ENCODE measurements around the gene RANBP3L.
"Not testable (repeated sequence)": the region's sequence is repeated elsewhere in the genome, so short reads cannot be mapped to it uniquely, and the experiment has no call there.

Gene RANBP3L

GRCh38 chr5:36301858-36302603 is at the start of gene RANBP3L:
TSS of gene RANBP3L (minus strand) at chr5:36301902. CDS start at chr5:36301416, 486 bp downstream.
- DNase-seq (ENCODE audit: low read depth in 3 of 3, low spot score in 1 of 3): no peak

- DNase-seq (ENCODE audit: low read depth in 3 of 3, low spot score in 1 of 3): no peak
Observed at GRCh38 chr5:36346896-36347690, 45.4 kb upstream of the RANBP3L start.

DNA sequence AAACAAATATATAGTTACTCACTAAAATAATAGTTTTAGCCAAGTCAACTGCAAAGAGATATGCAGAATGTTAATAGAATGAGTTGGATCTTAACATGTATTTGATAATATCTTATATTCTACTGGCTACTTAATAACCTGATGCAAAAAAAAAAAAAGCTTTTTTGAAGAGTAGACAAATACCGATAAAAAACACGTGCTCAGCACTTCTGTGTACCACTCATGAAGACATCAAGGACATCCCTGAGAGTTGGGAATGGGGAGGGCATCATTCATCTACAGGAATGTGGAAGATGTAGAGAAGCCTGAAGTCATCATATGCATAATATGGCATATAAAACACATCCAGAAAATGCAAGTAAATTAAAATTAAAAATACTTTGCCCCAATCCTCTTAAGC is 43.2 kb upstream of the RANBP3L start:
- no peak for DNase-seq (ENCODE audit: low read depth in 3 of 3, low spot score in 1 of 3)

DNA sequence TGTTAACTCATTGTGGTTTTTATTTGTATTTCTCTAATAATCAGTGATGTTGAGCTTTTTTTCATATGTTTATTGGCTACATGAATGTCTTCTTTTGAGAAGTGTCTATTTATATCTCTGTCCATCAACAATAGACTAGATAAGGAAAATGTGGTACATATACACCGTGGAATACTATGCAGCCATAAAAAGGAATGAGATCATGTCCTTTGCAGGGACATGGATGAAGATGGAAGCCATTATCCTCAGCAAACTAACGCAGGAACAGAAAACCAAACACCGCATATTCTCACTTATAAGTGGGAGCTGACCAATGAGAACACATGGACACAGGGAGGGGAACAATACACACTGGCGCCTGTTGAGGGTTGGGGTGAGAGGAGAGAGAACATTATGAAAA is 40.0 kb upstream of the RANBP3L start:
- not testable (repeated sequence) for DNase-seq (ENCODE audit: low read depth in 3 of 3, low spot score in 1 of 3)

GRCh38 chr5:36337597-36337996 is 35.9 kb upstream of the RANBP3L start:
- no peak for DNase-seq (ENCODE audit: low read depth in 3 of 3, low spot score in 1 of 3)

GRCh38 chr5:36334315-36334714 is 32.6 kb upstream of the RANBP3L start:
- no peak for DNase-seq (ENCODE audit: low read depth in 3 of 3, low spot score in 1 of 3)

DNA sequence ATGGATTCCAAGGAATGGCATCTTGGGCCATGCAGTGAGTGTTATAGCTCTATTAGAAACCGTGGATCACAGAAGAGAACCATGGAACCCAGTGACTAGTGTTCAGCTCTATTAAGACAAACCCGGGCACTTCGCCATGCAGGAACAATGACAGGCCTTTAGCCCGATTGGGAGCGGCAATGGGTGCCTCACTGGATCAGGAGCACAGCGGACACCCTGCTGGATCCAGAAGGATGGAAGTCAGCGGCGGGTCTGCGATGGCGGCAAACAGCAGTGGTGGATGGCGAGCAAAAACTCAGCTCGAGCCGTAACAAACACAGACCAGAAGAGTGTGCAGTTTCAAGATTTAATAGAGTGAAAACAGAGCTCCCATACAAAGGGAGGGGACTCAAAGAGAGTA is 31.0 kb upstream of the RANBP3L start:
- DNase-seq (ENCODE audit: low read depth in 3 of 3, low spot score in 1 of 3): not testable (repeated sequence)

- DNase-seq (ENCODE audit: low read depth in 3 of 3, low spot score in 1 of 3): no peak
Observed at GRCh38 chr5:36325196-36325595, 23.5 kb upstream of the RANBP3L start.

- no peak for DNase-seq (ENCODE audit: low read depth in 3 of 3, low spot score in 1 of 3)
Observed at GRCh38 chr5:36323926-36324781, 22.5 kb upstream of the RANBP3L start.

DNA sequence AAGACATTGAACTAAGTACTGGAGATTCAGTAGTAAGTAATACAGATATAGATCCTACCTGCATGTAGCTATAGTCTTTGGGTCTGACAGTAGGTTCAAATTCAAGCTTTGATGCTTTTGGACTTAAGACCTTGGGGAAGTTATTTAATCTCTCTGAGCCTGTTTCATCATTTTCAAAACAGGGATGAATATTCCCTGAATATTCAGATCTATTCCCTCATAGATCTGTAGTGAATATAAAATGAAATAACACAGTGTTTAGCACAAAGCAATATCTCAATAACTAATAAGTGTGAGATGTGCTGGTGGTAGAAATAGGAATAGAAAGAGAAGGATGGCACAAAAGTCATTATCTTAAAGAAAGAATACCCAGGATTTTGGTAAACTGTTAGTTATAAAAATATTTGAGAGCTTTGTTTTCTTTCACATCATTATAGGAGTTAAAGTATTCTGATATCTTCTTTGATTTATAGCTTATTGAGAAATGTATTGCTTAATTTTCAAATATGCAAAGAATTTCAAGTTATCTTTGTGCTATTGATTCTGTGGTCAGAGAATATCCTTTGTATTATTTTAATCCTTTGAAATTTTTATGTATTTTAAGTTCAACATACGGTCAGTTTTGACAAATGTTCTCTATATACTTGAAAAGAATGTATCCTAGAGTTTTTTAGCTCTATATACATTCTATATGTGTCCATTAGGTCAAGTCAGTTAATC is 11.4 kb upstream of the RANBP3L start:
- DNase-seq (ENCODE audit: low read depth in 3 of 3, low spot score in 1 of 3): no peak

DNA sequence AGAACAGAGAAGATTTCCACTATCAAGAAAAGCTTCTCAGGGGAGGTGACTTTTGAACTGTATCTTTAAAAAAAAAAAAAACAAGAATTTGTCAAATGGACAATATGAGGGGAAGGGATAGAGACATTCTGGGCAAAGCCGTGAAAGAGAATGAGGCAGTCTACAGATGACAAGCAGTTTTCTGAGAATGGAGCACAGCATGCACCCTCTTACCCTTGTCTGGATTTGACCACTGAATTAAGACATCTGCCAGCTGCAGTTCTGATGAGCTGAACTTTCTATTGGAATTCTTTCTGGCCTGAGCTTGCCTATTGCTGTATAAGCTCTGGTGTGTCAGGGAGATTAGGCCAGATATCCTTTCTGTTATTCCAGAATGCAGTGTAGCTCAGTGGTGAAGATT is 10.3 kb upstream of the RANBP3L start:
- no peak for DNase-seq (ENCODE audit: low read depth in 3 of 3, low spot score in 1 of 3)

GRCh38 chr5:36310138-36310537 is 8.4 kb upstream of the RANBP3L start:
- DNase-seq (ENCODE audit: low read depth in 3 of 3, low spot score in 1 of 3): no peak

GRCh38 chr5:36305571-36306326 is 4.0 kb upstream of the RANBP3L start:
- no peak for DNase-seq (ENCODE audit: low read depth in 3 of 3, low spot score in 1 of 3)

- DNase-seq (ENCODE audit: low read depth in 3 of 3, low spot score in 1 of 3): no peak
Observed at GRCh38 chr5:36304095-36304805, 2.5 kb upstream of the RANBP3L start.

DNA sequence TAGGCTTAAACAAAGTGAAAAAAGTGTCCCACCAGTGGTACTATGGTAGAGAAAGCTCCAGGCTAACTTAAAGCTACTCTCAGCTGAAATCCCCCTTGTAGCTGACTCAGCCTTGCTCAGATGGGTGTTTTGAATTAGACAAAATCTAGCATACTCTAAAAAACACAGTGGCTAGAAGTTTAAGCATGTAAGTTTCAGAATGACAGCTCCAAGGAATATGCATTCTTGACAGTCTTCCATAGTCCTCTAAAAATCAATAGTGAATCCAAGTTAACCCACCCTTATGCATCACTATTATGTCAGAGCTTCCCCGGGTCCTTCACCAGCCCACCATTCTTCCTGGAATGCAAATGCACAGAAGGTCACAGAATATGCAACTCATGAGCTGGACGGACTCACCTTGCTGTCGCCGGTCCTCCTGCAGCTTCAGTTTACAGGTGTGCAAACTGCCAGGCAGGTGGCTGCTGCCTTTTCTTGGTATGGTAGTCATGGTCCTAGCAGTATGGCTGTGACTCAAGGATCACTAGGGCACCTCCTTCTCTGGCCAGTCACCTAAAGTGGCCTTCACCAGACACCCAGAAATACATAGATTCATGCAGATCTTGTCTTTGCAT is 668 bp downstream of the RANBP3L start:
- DNase-seq (ENCODE audit: low read depth in 3 of 3, low spot score in 1 of 3): no peak

DNA sequence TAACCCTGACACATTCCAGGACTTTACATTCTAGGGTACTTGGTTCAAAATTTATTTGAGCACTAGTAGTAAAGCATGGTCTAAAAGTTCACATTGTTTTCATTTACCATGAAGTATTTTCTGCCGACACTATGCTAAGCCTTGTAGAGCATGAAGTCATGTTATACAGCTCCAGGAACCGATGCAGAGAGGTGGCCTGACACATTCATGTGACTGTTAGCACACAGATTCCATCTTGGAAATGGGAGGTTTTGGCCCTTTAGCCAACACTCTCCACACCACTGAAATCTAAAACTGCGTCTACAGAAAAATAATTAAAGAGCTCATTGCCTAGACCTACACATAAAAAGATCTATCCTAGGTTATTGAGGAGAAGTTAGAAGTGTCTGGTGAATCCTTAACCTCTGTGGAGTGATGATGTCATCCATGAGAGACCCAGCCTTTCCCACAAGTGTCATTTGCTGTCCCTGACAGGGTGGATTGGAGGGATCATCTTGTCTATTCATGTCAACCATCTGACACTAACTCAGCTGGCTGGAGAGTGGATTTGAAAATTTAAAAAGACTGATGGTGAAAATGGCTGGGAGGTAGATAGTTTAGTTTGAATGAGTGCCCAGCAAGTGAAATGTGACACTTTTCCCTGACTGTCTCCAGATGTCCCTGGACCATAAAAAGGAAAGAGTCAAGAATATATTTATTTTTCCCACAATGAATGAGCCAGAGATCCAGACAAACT is 1.3 kb downstream of the RANBP3L start:
- DNase-seq (ENCODE audit: low read depth in 3 of 3, low spot score in 1 of 3): no peak

DNA sequence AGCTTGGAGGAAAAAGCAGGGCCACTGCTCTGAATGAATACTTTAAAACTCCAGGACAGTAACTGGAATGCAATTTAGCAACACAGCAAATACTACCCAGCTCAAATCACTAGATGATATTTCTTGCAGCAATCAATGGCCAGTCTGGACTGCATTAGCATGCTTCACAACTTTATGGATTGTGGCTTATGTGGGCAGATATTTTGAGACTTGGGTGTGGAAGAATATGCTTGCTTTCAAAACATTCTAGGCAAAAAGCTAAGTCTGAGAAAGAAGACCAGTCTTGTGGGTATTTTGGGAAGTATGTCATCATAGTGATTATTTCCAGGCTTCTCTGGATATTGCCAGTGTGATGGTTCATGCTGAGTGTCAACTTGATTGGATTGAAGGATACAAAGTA is 3.1 kb downstream of the RANBP3L start:
- no peak for DNase-seq (ENCODE audit: low read depth in 3 of 3, low spot score in 1 of 3)

GRCh38 chr5:36297653-36298052 is 4.0 kb downstream of the RANBP3L start:
- DNase-seq (ENCODE audit: low read depth in 3 of 3, low spot score in 1 of 3): no peak

Measured in stimulated activated CD4-positive, alpha-beta T cell treated with anti-CD3 and anti-CD28 coated beads, TNF-alpha, amount 100 ng/mL, for 1 hour (primary cell).